ENCODE data around the gene RUNX3.

The RUNX3 gene

DNA sequence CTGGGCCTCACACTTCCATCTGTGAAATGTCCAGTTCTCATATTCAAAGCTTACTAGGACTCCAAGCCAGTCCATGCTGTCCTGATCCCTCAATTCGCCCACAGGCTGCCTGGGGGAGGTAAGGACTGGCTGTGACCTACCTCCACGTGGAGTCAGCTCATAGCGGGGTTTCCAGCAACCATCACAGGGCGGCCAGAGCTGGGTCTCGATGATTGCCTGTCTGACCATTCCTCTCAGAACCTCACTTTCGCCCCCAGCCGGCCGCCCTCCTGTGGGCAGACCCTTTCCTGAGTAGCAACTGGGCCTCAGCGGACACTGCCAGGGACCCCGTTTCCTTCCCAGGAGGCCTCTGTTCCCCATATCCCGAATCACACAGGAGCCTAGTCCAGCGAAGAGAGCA, 3.4 kb upstream of the RUNX3 start:
- DNase-seq (ENCODE audit: low read depth in 2 of 2), result no peak
- no peak overlapping the region for H3K4me3 ChIP-seq (replicated peaks in 1 of 2; ENCODE audit: low read depth in 2 of 2, low read length in 2 of 2)
- TF ChIP-seq, protein P1, sequence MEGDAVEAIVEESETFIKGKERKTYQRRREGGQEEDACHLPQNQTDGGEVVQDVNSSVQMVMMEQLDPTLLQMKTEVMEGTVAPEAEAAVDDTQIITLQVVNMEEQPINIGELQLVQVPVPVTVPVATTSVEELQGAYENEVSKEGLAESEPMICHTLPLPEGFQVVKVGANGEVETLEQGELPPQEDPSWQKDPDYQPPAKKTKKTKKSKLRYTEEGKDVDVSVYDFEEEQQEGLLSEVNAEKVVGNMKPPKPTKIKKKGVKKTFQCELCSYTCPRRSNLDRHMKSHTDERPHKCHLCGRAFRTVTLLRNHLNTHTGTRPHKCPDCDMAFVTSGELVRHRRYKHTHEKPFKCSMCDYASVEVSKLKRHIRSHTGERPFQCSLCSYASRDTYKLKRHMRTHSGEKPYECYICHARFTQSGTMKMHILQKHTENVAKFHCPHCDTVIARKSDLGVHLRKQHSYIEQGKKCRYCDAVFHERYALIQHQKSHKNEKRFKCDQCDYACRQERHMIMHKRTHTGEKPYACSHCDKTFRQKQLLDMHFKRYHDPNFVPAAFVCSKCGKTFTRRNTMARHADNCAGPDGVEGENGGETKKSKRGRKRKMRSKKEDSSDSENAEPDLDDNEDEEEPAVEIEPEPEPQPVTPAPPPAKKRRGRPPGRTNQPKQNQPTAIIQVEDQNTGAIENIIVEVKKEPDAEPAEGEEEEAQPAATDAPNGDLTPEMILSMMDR (IDR thresholded peaks at IDR 0.05; ENCODE audit: low read depth, low read length), result no peak

DNA sequence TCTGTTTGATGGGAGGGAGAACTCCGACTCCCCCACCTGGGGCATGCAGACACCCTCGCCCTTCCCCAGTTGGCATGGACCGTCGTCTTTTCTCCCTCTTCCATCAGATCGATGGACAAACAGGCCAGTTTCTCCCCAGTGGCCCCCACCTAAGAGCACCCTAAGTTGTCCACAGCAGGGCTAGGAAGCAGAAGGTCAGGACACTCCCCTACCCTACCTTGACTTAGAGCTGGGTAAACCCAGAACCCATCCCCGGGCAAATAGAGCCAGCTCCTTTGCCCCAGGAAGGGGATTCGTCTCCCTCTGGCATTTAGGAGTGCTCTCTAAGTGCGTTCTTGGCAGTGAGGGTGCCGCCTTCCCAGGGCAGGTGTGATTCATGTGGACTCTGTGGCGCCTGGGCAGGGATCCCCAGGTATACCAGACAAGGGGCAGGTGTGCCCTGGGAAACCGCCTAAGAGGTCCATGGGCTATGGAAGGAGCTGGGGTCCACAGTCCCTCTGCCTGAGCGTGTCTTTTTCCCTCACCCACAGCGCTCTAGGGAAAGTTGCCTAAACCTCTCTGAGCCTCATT, 2.7 kb upstream of the RUNX3 start:
- no peak overlapping the region for H3K4me3 ChIP-seq (replicated peaks in 1 of 2; ENCODE audit: low read depth in 2 of 2, low read length in 2 of 2)
- no peak for DNase-seq (ENCODE audit: low read depth in 2 of 2)
- TF ChIP-seq, protein P1 (IDR thresholded peaks at IDR 0.05; ENCODE audit: low read depth, low read length), result no peak

DNA sequence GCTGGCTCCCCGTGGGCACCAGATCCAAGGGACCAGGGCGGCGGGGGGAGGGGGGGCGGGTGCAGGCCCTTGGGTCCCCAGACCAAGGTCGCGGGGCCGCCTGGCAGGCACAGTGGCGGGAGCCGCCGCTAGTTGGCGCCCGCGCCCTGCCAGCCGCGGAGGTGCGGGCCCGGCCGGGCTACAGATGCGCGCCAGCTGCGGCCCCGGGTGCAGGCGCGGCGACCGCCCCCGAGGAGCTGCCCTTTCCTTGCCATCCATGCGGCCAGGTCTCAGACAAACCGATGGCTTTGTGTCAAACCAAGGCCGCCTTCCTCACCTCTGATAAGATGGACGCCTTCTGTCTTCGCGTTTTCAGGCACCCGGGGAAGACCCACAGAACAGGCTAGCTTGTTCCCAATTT, 2.2 kb upstream of the RUNX3 start:
- H3K4me3 ChIP-seq (replicated peaks in 1 of 2; ENCODE audit: low read depth in 2 of 2, low read length in 2 of 2), result peak overlapping the region in 1 of 2 donors; percentile 14
- TF ChIP-seq, protein P1 (IDR thresholded peaks at IDR 0.05; ENCODE audit: low read depth, low read length), result no peak
- DNase-seq (ENCODE audit: low read depth in 2 of 2), result peak; percentile 13 to 18

DNA sequence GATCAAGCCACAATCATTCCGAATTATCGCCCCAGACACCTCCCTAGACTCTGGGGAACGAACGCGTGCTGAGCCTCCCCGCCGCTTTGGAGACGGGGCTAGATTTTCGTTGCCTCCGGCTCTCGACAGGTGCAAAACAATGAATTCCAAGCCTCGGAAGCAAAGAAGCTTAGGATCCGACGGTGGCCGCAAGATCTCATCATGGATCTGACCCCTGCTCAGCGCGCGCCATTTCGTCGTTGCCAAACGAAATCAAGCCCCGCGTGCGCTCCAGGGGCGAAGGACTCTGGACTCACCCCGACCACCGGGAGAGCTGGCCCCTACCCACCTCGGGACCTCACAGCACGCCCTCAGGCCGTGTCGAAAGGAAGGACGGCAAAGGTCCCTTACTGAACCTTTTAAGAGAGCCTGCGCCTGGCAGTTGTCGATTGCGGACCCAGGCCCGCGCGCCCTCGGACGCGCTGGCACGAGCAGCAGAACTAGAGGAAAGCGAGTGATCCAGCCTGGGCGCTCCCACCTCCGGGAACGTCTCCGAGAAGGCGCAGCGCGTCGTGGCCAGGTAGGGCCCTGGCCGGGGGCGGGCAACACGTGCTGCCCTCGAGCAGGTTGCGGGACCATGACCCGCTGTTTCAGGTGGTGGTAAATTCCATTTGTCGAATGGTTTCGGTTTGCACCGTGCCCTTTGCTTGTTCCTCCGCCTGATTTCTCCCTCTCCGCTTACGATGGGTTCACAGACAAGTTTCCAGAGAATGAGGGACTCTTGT, 1.6 kb upstream of the RUNX3 start:
- TF ChIP-seq, protein P1 (IDR thresholded peaks at IDR 0.05; ENCODE audit: low read depth, low read length), result no peak
- peak in 1 of 2 donors; percentile 17 for DNase-seq (ENCODE audit: low read depth in 2 of 2)
- H3K4me3 ChIP-seq (replicated peaks in 1 of 2; ENCODE audit: low read depth in 2 of 2, low read length in 2 of 2), result peak overlapping the region in 1 of 2 donors; percentile 14

DNA sequence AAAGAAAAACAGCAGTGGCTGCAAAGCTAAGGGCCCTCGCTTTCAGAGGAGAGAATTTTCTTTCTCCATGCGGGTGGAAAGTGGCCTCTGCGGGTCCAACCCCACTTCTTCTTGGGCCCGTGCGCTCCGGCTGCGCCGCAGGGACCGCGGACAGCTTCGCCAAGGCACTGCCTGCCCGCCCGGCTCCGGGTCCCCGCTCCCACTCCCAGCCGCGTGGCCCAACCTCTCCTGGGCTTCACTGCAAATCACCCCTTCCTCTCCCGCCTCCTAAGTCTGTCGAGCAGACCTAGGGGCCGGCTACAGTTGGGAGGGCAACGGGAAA, 1.0 kb upstream of the RUNX3 start:
- H3K4me3 ChIP-seq (replicated peaks in 1 of 2; ENCODE audit: low read depth in 2 of 2, low read length in 2 of 2), result no peak overlapping the region
- TF ChIP-seq, protein P1 (IDR thresholded peaks at IDR 0.05; ENCODE audit: low read depth, low read length), result no peak
- DNase-seq (ENCODE audit: low read depth in 2 of 2), result peak in 1 of 2 donors; percentile 17

DNA sequence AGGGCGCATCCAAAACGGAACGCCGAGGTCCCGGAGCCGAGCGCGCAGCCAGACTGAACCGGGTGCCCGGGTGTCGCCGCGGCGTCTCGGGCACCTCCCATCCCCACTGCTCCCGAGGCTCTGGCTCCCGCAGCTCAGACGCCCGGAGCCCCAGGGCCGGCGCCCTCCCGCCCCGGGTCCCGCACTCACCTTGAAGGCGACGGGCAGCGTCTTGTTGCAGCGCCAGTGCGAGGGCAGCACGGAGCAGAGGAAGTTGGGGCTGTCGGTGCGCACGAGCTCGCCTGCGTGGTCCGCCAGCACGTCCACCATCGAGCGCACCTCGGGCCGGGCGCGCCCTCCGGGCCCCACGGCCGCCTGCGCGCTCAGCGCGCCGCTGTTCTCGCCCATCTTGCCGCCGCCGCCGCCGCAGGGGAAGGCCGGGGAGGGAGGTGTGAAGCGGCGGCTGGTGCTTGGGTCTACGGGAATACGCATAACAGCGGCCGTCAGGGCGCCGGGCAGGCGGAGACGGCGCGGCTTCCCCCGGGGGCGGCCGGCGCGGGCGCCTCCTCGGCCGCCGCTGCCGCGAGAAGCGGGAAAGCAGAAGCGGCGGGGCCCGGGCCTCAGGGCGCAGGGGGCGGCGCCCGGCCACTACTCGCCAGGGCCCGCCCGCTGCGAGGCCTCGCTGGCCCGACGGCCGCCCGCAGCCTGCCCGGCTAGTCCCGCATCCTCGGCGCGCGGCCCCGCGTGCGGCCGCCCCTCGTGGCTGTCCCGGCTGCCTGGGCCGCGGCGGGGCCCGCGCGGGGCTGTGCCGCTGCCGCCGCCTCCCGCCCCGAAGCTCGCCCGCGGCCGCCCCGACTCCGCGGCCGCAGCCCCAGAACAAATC, 447 bp downstream of the RUNX3 start:
- H3K4me3 ChIP-seq (replicated peaks in 1 of 2; ENCODE audit: low read depth in 2 of 2, low read length in 2 of 2), result no peak overlapping the region
- TF ChIP-seq, protein P1 (IDR thresholded peaks at IDR 0.05; ENCODE audit: low read depth, low read length), result no peak
- no peak for DNase-seq (ENCODE audit: low read depth in 2 of 2)
